B cell (primary cell): ENCODE data around the gene NHS. TPM values are rescaled to one million over a fixed set of nuclear protein-coding genes. Genes with fewer than 3 reads are reported as not detected.

Experiments
- ATAC-seq: fragments of 200-7000 bp; cut with Tn5 transposase; one replicate; pipeline ENCODE4 v1.10.0; 2021; ENCODE audit warnings: low read depth, mild to moderate bottlenecking, moderate number of reproducible peaks, moderate library complexity
- CTCF ChIA-PET: fragments of 350-600 bp; sonication (Branson Sonifier 250); formaldehyde crosslinking; loops from one replicate; lab custom pipeline; 2021; ENCODE audit warnings: antibody characterized with exemption, inconsistent platforms; lab: Charles Lee
- POLR2A ChIA-PET: fragments of 350-600 bp; sonication (Branson Sonifier 250); formaldehyde crosslinking; loops from one replicate; lab custom pipeline; 2021; ENCODE audit warnings: antibody characterized with exemption; lab: Charles Lee
- DNase-seq: peaks from one replicate; pipeline ENCODE4 v3.0.0; 2013
- H2AFZ ChIP-seq: 2 replicates; pipeline ENCODE4 v1.6.1; 2012; ENCODE audit warnings: mild to moderate bottlenecking, low read depth, low read length; ENCODE audit not compliant: insufficient read depth, poor library complexity, severe bottlenecking
- H3K27ac ChIP-seq, 2 donors: 1 replicate in 1 of 2; 2 replicates in 1 of 2; pipeline ENCODE4 v1.5.1; 2012 to 2013; ENCODE audit warnings: low read length in 2 of 2, mild to moderate bottlenecking in 2 of 2, moderate library complexity in 1 of 2
- H3K27me3 ChIP-seq, 4 experiments: fragments of 200-600 bp in 1 of 4; sonication (generic) in 1 of 4; replicated peaks in 1 of 4; 1 replicate in 2 of 4; 2 replicates in 2 of 4; pipeline versions ENCODE4 v1.6.1 to v1.7.0; 2013 to 2016; ENCODE audit warnings: low read length in 3 of 4, mild to moderate bottlenecking in 2 of 4, mixed read lengths in 1 of 4, moderate library complexity in 1 of 4; ENCODE audit not compliant: insufficient read depth in 4 of 4, control insufficient read depth in 3 of 4; ENCODE audit errors: control extremely low read depth in 1 of 4
- H3K36me3 ChIP-seq, 2 experiments: replicated peaks in 1 of 2; 1 replicate in 1 of 2; 2 replicates in 1 of 2; pipeline versions ENCODE4 v1.6.1 to v1.7.1; 2013; ENCODE audit warnings: low read length in 1 of 2; ENCODE audit not compliant: insufficient read depth in 2 of 2, control insufficient read depth in 1 of 2; ENCODE audit errors: control extremely low read depth in 1 of 2, extremely low read depth in 1 of 2
- H3K4me1 ChIP-seq, 2 donors: fragments of 200-600 bp in 1 of 2; sonication (generic) in 1 of 2; 1 replicate in 1 of 2; 2 replicates in 1 of 2; pipeline versions ENCODE4 v1.5.1 to v1.6.1; 2013 to 2017; ENCODE audit warnings: low read length in 2 of 2; ENCODE audit not compliant: control insufficient read depth in 2 of 2, insufficient read depth in 2 of 2
- H3K4me2 ChIP-seq: replicated peaks from 2 replicates; pipeline ENCODE3; 2012; ENCODE audit warnings: mild to moderate bottlenecking, low read depth, low read length; ENCODE audit not compliant: poor library complexity, severe bottlenecking
- H3K4me3 ChIP-seq, 5 experiments: fragments of 200-600 bp in 1 of 5; sonication (generic) in 1 of 5; 1 replicate in 3 of 5; 2 replicates in 2 of 5; pipeline versions ENCODE4 v1.5.1 to v1.7.0; 2011 to 2016; ENCODE audit warnings: low read length in 4 of 5, mild to moderate bottlenecking in 4 of 5, low read depth in 2 of 5, control low read depth in 1 of 5, moderate library complexity in 1 of 5; ENCODE audit not compliant: insufficient read depth in 1 of 5; ENCODE audit errors: control extremely low read depth in 1 of 5, extremely low read depth in 1 of 5
- H3K79me2 ChIP-seq: fragments of 200-600 bp; sonication (generic); one replicate; pipeline ENCODE4 v1.6.0; 2016; ENCODE audit warnings: low read length; ENCODE audit not compliant: control insufficient read depth, insufficient read depth
- H3K9ac ChIP-seq: fragments of 200-600 bp; sonication (generic); 2 replicates; pipeline ENCODE4 v1.6.1; 2017; ENCODE audit warnings: mild to moderate bottlenecking, low read length, moderate library complexity
- H3K9me3 ChIP-seq, 3 donors: one replicate each; pipeline versions ENCODE4 v1.6.1 to v1.7.1; 2013; ENCODE audit warnings: low read length in 2 of 3; ENCODE audit not compliant: control insufficient read depth in 2 of 3, insufficient read depth in 1 of 3; ENCODE audit errors: control extremely low read depth in 1 of 3
- H4K20me1 ChIP-seq: 2 replicates; pipeline ENCODE4 v1.6.0; 2012; ENCODE audit warnings: mild to moderate bottlenecking, low read length; ENCODE audit not compliant: insufficient read depth, control insufficient read depth, poor library complexity, severe bottlenecking
- H3K27ac Mint-ChIP-seq: one replicate; pipeline ENCODE4 v1.8.0; 2021; ENCODE audit warnings: mixed read lengths
- H3K27me3 Mint-ChIP-seq: one replicate; pipeline ENCODE4 v1.8.0; 2021; ENCODE audit warnings: mixed read lengths
- H3K4me1 Mint-ChIP-seq: one replicate; pipeline ENCODE4 v1.8.0; 2021; ENCODE audit warnings: mixed read lengths
- H3K4me3 Mint-ChIP-seq: one replicate; pipeline ENCODE4 v1.8.0; 2021; ENCODE audit warnings: mixed read lengths
- H3K9me3 Mint-ChIP-seq: one replicate; pipeline ENCODE4 v1.8.0; 2022; ENCODE audit warnings: mixed read lengths; ENCODE audit not compliant: insufficient read depth
- CTCF ChIP-seq: fragments of 200-600 bp; IDR thresholded peaks from one replicate; pipeline ENCODE4 v1.8.0; 2022; ENCODE audit warnings: antibody characterized with exemption, mild to moderate bottlenecking
- EZH2 ChIP-seq: IDR thresholded peaks from 2 replicates; pipeline ENCODE4 v1.6.1; 2012; ENCODE audit warnings: borderline replicate concordance, low read depth, mild to moderate bottlenecking, moderate library complexity, low read length; ENCODE audit not compliant: insufficient read depth, poor library complexity, severe bottlenecking
- WGBS: methylation state at CpG from one replicate; pipeline ENCODE4 v1.1.5; 2013; ENCODE audit warnings: missing lambda C conversion rate; ENCODE audit not compliant: insufficient coverage; 5-methylcytosine and 5-hydroxymethylcytosine counted together
- intact Hi-C: fragments of 100-400 bp; cut with micrococcal nuclease; formaldehyde crosslinking; loops from one replicate; pipeline ENCODE4 v1.10.0; 2022
- polyA plus RNA-seq: library from polyadenylated mRNA; depleted of rRNA; stranded (reverse); fragments of >200 nt; gene quantifications from 2 replicates; pipeline ENCODE4 v1.2.3, GENCODE V29; 2012
- total RNA-seq, 2 donors: library from RNA; stranded (reverse); fragments of 120-200 nt in 1 of 2; gene quantifications; 1 replicate in 1 of 2; 2 replicates in 1 of 2; pipeline versions ENCODE4 v1.2.3 to v1.2.4, GENCODE V29; 2013 to 2022

Gene NHS
- total and polyA plus RNA-seq, 2 donors (not counting 1 experiment from before 2014, with no cell fraction given): not detected

GRCh38 chrX:17368002-17368401 lies 7.0 kb upstream of the NHS start:
- peaks cover 8% of the 10 kb centered on the region for H3K27me3 Mint-ChIP-seq
- no peak overlapping the region for H3K27ac Mint-ChIP-seq
- intact Hi-C loops: no loop called here
- no peaks in the 10 kb centered on the region for H3K9me3 ChIP-seq
- H3K36me3 ChIP-seq: no peaks in the 10 kb centered on the region
- no peak overlapping the region for H3K9ac ChIP-seq
- no peaks in the 10 kb centered on the region for H3K4me1 ChIP-seq
- TF ChIP-seq EZH2 (no peak), CTCF (no peak)
- ChIA-PET POLR2A (no interaction called here), CTCF (no interaction called here)
- no peak for DNase-seq
- H3K27ac ChIP-seq: no peak overlapping the region
- H3K4me3 Mint-ChIP-seq: no peak overlapping the region
- H4K20me1 ChIP-seq: no peaks in the 10 kb centered on the region
- WGBS: no CpG with 5 or more reads among the region's 3 CpGs
- no peak overlapping the region for H3K4me2 ChIP-seq
- no peak overlapping the region for H3K4me3 ChIP-seq
- no peaks in the 10 kb centered on the region for H3K9me3 Mint-ChIP-seq
- H3K27me3 ChIP-seq: no peaks in the 10 kb centered on the region
- no peaks in the 10 kb centered on the region for H3K79me2 ChIP-seq
- no peak for ATAC-seq
- H2AFZ ChIP-seq: no peak overlapping the region
- H3K4me1 Mint-ChIP-seq: no peaks in the 10 kb centered on the region

- no peak overlapping the region for H3K27ac ChIP-seq
- Mint-ChIP-seq H3K9me3 (no peaks in the 10 kb centered on the region), H3K27me3 (peaks cover 16% of the 10 kb centered on the region), H3K4me1 (no peaks in the 10 kb centered on the region), H3K4me3 (no peak overlapping the region), H3K27ac (no peak overlapping the region)
- H3K27me3 ChIP-seq: no peaks in the 10 kb centered on the region
- H3K9me3 ChIP-seq: no peaks in the 10 kb centered on the region
- H3K4me1 ChIP-seq: no peaks in the 10 kb centered on the region
- H3K36me3 ChIP-seq: no peaks in the 10 kb centered on the region
- 10% methylated on average over 2 of the region's 6 CpGs for WGBS
- ChIA-PET CTCF (no interaction called here), POLR2A (no interaction called here)
- no peak overlapping the region for H3K9ac ChIP-seq
- no peak for DNase-seq
- no peak overlapping the region for H3K4me2 ChIP-seq
- no peaks in the 10 kb centered on the region for H3K79me2 ChIP-seq
- intact Hi-C loops: no loop called here
- no peaks in the 10 kb centered on the region for H4K20me1 ChIP-seq
- no peak overlapping the region for H3K4me3 ChIP-seq
- no peak for TF ChIP-seq EZH2
- no peak for TF ChIP-seq CTCF
- no peak overlapping the region for H2AFZ ChIP-seq
- ATAC-seq: no peak
Observed at GRCh38 chrX:17369309-17369708, 5.7 kb upstream of the NHS start.
